HL-60 (cell line): ENCODE data around the gene RBM26.

Source experiments
- GABPA ChIP-seq: IDR thresholded peaks from 2 replicates; pipeline ENCODE4 v1.6.1; 2012; ENCODE audit warnings: low read depth
- POLR2AphosphoS5 ChIP-seq: IDR thresholded peaks from 2 replicates; pipeline ENCODE4 v1.6.1; 2012; ENCODE audit warnings: low read depth
- TF ChIP-seq, protein P1 (sequence below): IDR thresholded peaks from one replicate; pipeline ENCODE4 v1.5.1; 2011; ENCODE audit warnings: low read length, control low read depth, inconsistent platforms; ENCODE audit not compliant: insufficient read depth
- TF ChIP-seq, protein P2 (sequence below): IDR thresholded peaks from 2 replicates; pipeline ENCODE4 v1.6.1; 2012; ENCODE audit warnings: low read depth; ENCODE audit not compliant: insufficient replicate concordance

DNA sequence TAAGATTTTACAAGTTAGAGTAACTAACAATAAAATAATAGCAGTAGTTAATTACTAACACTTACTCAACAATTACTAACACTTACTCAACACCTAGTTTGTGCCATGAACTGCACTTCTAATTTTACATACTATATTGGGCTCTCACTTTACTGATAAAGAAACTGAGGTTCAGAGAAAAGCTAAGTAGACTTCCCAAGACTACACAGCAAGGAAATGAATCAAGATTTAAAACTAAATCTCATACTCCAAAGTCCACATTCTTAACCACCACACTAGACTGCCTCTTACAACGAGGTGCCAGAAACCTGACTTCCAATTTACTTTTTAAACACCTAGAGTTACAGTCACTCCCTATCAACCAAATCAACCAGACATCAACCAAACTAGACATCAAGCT lies 25.1 kb downstream of the RBM26 start:
- TF ChIP-seq, protein P1, sequence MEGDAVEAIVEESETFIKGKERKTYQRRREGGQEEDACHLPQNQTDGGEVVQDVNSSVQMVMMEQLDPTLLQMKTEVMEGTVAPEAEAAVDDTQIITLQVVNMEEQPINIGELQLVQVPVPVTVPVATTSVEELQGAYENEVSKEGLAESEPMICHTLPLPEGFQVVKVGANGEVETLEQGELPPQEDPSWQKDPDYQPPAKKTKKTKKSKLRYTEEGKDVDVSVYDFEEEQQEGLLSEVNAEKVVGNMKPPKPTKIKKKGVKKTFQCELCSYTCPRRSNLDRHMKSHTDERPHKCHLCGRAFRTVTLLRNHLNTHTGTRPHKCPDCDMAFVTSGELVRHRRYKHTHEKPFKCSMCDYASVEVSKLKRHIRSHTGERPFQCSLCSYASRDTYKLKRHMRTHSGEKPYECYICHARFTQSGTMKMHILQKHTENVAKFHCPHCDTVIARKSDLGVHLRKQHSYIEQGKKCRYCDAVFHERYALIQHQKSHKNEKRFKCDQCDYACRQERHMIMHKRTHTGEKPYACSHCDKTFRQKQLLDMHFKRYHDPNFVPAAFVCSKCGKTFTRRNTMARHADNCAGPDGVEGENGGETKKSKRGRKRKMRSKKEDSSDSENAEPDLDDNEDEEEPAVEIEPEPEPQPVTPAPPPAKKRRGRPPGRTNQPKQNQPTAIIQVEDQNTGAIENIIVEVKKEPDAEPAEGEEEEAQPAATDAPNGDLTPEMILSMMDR, result no peak
- TF ChIP-seq, protein P2, sequence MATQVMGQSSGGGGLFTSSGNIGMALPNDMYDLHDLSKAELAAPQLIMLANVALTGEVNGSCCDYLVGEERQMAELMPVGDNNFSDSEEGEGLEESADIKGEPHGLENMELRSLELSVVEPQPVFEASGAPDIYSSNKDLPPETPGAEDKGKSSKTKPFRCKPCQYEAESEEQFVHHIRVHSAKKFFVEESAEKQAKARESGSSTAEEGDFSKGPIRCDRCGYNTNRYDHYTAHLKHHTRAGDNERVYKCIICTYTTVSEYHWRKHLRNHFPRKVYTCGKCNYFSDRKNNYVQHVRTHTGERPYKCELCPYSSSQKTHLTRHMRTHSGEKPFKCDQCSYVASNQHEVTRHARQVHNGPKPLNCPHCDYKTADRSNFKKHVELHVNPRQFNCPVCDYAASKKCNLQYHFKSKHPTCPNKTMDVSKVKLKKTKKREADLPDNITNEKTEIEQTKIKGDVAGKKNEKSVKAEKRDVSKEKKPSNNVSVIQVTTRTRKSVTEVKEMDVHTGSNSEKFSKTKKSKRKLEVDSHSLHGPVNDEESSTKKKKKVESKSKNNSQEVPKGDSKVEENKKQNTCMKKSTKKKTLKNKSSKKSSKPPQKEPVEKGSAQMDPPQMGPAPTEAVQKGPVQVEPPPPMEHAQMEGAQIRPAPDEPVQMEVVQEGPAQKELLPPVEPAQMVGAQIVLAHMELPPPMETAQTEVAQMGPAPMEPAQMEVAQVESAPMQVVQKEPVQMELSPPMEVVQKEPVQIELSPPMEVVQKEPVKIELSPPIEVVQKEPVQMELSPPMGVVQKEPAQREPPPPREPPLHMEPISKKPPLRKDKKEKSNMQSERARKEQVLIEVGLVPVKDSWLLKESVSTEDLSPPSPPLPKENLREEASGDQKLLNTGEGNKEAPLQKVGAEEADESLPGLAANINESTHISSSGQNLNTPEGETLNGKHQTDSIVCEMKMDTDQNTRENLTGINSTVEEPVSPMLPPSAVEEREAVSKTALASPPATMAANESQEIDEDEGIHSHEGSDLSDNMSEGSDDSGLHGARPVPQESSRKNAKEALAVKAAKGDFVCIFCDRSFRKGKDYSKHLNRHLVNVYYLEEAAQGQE, result no peak
- TF ChIP-seq POLR2AphosphoS5 (no peak), GABPA (no peak)
